ENCODE data around the gene KSR1. TPM values are rescaled to one million over a fixed set of nuclear protein-coding genes. Genes with fewer than 3 reads are reported as not detected.
A peak's percentile ranks its signal among the peaks of the same experiment; 100 is the strongest.

The KSR1 gene
- polyA plus RNA-seq, 1 of the 3 experiments (the other 2 are of a cell fraction) = 7.5 TPM

DNA sequence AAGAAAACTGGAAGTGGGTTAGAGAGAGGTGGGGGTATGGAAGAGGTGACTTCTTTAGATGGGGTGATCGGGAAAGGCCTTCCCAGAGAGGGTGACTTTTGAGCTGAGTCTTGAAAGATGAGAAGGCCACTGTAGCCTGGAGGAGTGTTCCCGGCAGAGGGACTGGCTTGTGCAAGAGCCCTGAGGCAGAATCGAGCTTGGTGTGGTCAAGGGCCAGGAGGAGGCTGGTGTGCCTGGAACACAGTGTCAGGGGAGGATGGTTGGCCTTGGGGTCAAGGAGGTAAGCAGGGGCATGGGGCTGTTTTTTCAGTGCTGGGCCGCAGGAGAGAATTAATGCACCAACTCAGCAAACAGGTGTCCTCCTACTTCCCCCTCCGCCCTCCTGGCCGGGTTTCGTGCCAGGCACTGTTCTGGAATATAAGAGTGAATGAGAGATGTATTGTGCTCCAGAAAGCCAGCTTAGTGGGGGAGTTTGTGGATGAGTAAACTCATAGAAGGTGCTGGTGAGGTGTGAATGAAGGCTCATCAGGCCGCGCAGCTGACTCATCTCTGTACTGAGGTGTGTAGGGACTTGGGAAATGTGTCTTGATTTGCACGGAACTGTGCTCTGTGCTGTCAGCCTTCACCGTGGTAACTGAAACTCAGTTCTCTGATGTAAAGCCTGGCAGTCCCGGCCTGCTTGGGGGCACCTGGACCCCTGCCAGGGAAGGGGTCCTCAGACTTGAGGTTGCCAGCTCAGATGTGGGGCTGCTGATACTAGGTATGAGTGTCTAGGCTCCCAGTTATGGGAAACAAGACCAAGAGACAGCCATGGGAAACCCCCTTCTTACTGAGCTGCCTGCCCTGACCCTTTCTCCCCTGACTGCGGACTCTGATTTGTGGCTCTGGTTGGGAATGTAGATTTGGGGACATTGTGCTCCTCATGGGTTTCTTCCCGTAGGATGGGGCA lies 15.3 kb downstream of the KSR1 start:
- CTCF ChIA-PET = interaction anchor here (1.3 to 1.6 kb wide), 2 partner anchors 128 to 129 kb away, joined by 4 to 5 read pairs; no protein-coding TSS in a partner anchor
- Histone ChIP-seq H3K9me2 (no peaks in the 10 kb centered on the region), H3K9ac (no peak overlapping the region), H3K4me3 (ENCODE audit: low read depth in 2 of 2, low read length in 1 of 2) (no peak overlapping the region), H3K4me2 (0 out of 2 replicates have a peak overlapping the region, but pooled peaks have one; percentile 21), H3K36me3 (replicated peaks in 1 of 2; ENCODE audit: control insufficient read depth in 1 of 2, insufficient read depth in 2 of 2, low read length in 1 of 2) (no peaks in the 10 kb centered on the region), H4K20me1 (ENCODE audit: insufficient read depth) (no peaks in the 10 kb centered on the region; the same call in 1 of the 2 replicates), H3K4me1 (ENCODE audit: control insufficient read depth in 1 of 2, insufficient read depth in 2 of 2, low read depth in 1 of 2, low read length in 1 of 2) (peaks cover 11 to 32% of the 10 kb centered on the region in 2 experiments; a peak in 2 of 4 replicates), H3K27me3 (ENCODE audit: insufficient read depth) (no peaks in the 10 kb centered on the region), H3K27ac (ENCODE audit: low read depth in 2 of 2, low read length in 1 of 2) (no peak overlapping the region), H3F3A (replicated peaks; ENCODE audit: insufficient read depth) (no peaks in the 10 kb centered on the region), H3K9me3 (no peaks in the 10 kb centered on the region), H2AFZ (ENCODE audit: low read depth) (no peak overlapping the region), H3K79me2 (ENCODE audit: insufficient read depth) (peaks cover 3% of the 10 kb centered on the region)
- WGBS (ENCODE audit: low lambda C conversion rate) = 86% methylated on average over 13 of the region's 14 CpGs
- POLR2A ChIA-PET = no interaction called here
- no peak for DNase-seq
- TF ChIP-seq USF2 (IDR thresholded peaks at IDR 0.05; ENCODE audit: borderline replicate concordance, low read depth, low read length) (no peak), NFIC (IDR thresholded peaks at IDR 0.05; ENCODE audit: borderline replicate concordance) (no peak)

DNA sequence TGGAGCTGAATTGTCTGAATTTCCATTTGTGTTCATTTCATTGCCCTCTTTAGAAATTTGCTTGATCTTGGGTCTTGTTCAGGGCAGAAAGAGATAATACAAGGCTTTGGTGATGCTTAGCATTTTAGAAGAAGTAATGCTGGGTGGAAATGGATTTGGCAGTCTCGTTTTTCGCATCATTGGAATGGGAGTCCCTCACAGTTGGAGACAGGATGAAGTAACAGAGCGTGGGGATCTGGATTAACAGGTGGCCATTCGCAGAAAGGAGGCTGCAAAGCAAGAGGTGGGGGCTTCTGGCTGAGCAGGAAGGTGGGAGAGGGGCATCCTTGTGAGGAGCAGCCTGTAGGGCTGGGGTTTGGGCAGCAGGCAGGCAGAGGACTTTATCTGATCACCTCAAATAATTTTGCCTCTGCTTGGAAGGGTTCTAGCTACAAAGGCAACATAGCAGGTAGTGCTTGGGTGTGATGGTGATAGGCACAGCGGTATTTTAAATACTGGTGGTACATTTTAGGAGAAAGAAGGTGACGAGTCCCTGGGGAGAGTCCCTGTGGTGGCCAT lies 17.0 kb downstream of the KSR1 start:
- ChIA-PET CTCF (interaction anchor here (0.7 to 1.6 kb wide), 7 partner anchors 17 to 1720 kb away, joined by 3 to 6 read pairs (median 3); partner anchors contain the start of gene KSR1), POLR2A (no interaction called here)
- DNase-seq = no peak
- no peaks in the 10 kb centered on the region for H3K9me3 ChIP-seq
- no peaks in the 10 kb centered on the region for H3K9me2 ChIP-seq
- H3K27me3 ChIP-seq (ENCODE audit: insufficient read depth) = no peaks in the 10 kb centered on the region
- no peak overlapping the region for H3K4me3 ChIP-seq (ENCODE audit: low read depth in 2 of 2, low read length in 1 of 2)
- no peak for TF ChIP-seq POLR2AphosphoS5 (IDR thresholded peaks at IDR 0.05; ENCODE audit: low read depth, low read length)
- TF ChIP-seq RFX5 (IDR thresholded peaks at IDR 0.05; ENCODE audit: low read length) = no peak
- no peak for TF ChIP-seq RXRA (IDR thresholded peaks at IDR 0.05; ENCODE audit: borderline replicate concordance, low read depth)
- TF ChIP-seq, protein P1, sequence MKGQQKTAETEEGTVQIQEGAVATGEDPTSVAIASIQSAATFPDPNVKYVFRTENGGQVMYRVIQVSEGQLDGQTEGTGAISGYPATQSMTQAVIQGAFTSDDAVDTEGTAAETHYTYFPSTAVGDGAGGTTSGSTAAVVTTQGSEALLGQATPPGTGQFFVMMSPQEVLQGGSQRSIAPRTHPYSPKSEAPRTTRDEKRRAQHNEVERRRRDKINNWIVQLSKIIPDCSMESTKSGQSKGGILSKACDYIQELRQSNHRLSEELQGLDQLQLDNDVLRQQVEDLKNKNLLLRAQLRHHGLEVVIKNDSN (IDR thresholded peaks at IDR 0.05; ENCODE audit: borderline replicate concordance, low read depth) = no peak
- no peak for TF ChIP-seq ELF1 (IDR thresholded peaks at IDR 0.05)
- TF ChIP-seq USF2 (IDR thresholded peaks at IDR 0.05; ENCODE audit: borderline replicate concordance, low read depth, low read length) = no peak
- no peak overlapping the region for H3K27ac ChIP-seq (ENCODE audit: low read depth in 2 of 2, low read length in 1 of 2)
- H3K79me2 ChIP-seq (ENCODE audit: insufficient read depth) = peaks cover 3% of the 10 kb centered on the region
- no peak overlapping the region for H3K4me2 ChIP-seq
- no peaks in the 10 kb centered on the region for H3K36me3 ChIP-seq (replicated peaks in 1 of 2; ENCODE audit: control insufficient read depth in 1 of 2, insufficient read depth in 2 of 2, low read length in 1 of 2)
- no peak overlapping the region for H3K9ac ChIP-seq
- peaks cover 11 to 33% of the 10 kb centered on the region in 2 experiments; a peak in 2 of 4 replicates for H3K4me1 ChIP-seq (ENCODE audit: control insufficient read depth in 1 of 2, insufficient read depth in 2 of 2, low read depth in 1 of 2, low read length in 1 of 2)
- H3F3A ChIP-seq (replicated peaks; ENCODE audit: insufficient read depth) = no peaks in the 10 kb centered on the region
- H4K20me1 ChIP-seq (ENCODE audit: insufficient read depth) = no peaks in the 10 kb centered on the region; the same call in 1 of the 2 replicates
- WGBS (ENCODE audit: low lambda C conversion rate) = 86% methylated on average over 6 of the region's 6 CpGs
- H2AFZ ChIP-seq (ENCODE audit: low read depth) = no peak overlapping the region
